Panc1 (cell line): ENCODE data around the gene CHST14. TPM values are rescaled to one million over a fixed set of nuclear protein-coding genes. Genes with fewer than 3 reads are reported as not detected.

Experiments
- ATAC-seq: fragments of 200-7000 bp; cut with Tn5 transposase; 2 replicates; pipeline ENCODE4 v1.9.1; 2020; ENCODE audit warnings: mild to moderate bottlenecking, moderate library complexity
- BruUV-seq: library from RNA; stranded (reverse); fragments of 400-500 nt; replicated peaks from 2 replicates; lab custom pipeline; 2021; lab: Mats Ljungman, UMichigan
- CTCF ChIA-PET: fragments of 300-600 bp; sonication (Branson Sonifier 250); formaldehyde crosslinking; loops from one replicate; lab custom pipeline; 2022; ENCODE audit warnings: antibody characterized with exemption; lab: Charles Lee
- POLR2A ChIA-PET: fragments of 300-600 bp; sonication (Branson Sonifier 250); formaldehyde crosslinking; loops from one replicate; lab custom pipeline; 2022; ENCODE audit warnings: antibody characterized with exemption; lab: Charles Lee
- DNase-seq: peaks from one replicate; pipeline ENCODE4 v3.0.0-alpha.2; 2010; ENCODE audit warnings: low read depth, low spot score
- H3K27ac ChIP-seq: 2 replicates; pipeline ENCODE4 v1.5.1; 2011; ENCODE audit warnings: mild to moderate bottlenecking, low read length, inconsistent platforms
- H3K27me3 ChIP-seq: fragments of 200-500 bp; sonication (Bioruptor generic); 2 replicates; pipeline ENCODE4 v1.6.0; 2014; ENCODE audit warnings: low read length, inconsistent platforms; ENCODE audit not compliant: control insufficient read depth, insufficient read depth
- H3K36me3 ChIP-seq: fragments of 200-500 bp; sonication (Bioruptor generic); 2 replicates; pipeline ENCODE4 v1.5.1; 2014; ENCODE audit warnings: inconsistent platforms, mild to moderate bottlenecking, low read length, moderate library complexity; ENCODE audit not compliant: control insufficient read depth, insufficient read depth
- H3K4me1 ChIP-seq: 2 replicates; pipeline ENCODE4 v1.5.1; 2011; ENCODE audit warnings: inconsistent platforms, mild to moderate bottlenecking, low read length, moderate library complexity; ENCODE audit not compliant: control insufficient read depth, insufficient read depth
- H3K4me3 ChIP-seq, 2 experiments: 2 replicates each; pipeline ENCODE4 v1.5.1; 2011 to 2012; ENCODE audit warnings: low read depth in 2 of 2, low read length in 2 of 2, mild to moderate bottlenecking in 2 of 2, inconsistent platforms in 1 of 2, moderate library complexity in 1 of 2
- H3K9me3 ChIP-seq: fragments of 200-500 bp; sonication (Bioruptor generic); 2 replicates; pipeline ENCODE4 v1.5.1; 2014; ENCODE audit warnings: low read depth, mild to moderate bottlenecking, inconsistent platforms, low read length, moderate library complexity; ENCODE audit not compliant: control insufficient read depth, insufficient read depth
- POLR2AphosphoS5 ChIP-seq: IDR thresholded peaks from 2 replicates; pipeline ENCODE4 v1.6.1; 2012; ENCODE audit warnings: mild to moderate bottlenecking, low read depth, low read length, moderate library complexity
- REST ChIP-seq, 2 experiments: IDR thresholded peaks; 2 replicates each; pipeline ENCODE4 v1.6.1; 2011 to 2012; ENCODE audit warnings: low read depth in 2 of 2, control low read depth in 1 of 2, low read length in 1 of 2, mild to moderate bottlenecking in 1 of 2, moderate library complexity in 1 of 2; ENCODE audit not compliant: insufficient read depth in 1 of 2
- SIN3A ChIP-seq: IDR thresholded peaks from 2 replicates; pipeline ENCODE4 v1.6.1; 2012; ENCODE audit warnings: low read depth, mild to moderate bottlenecking, low read length, moderate library complexity, borderline replicate concordance; ENCODE audit not compliant: insufficient read depth
- TCF7L2 ChIP-seq: IDR thresholded peaks from 2 replicates; pipeline ENCODE4 v1.6.1; 2011; ENCODE audit warnings: mild to moderate bottlenecking, low read depth, low read length, inconsistent platforms
- in situ Hi-C: cut with HindIII; loops from 2 replicates; pipeline ENCODE4 v1.10.0; 2016; ENCODE audit warnings: low sequenced_read_pairs, low pct_unique_long_range_greater_than_20kb
- intact Hi-C: fragments of 100-400 bp; cut with micrococcal nuclease; formaldehyde crosslinking; loops from one replicate; pipeline ENCODE4 v1.10.0; 2022; ENCODE audit not compliant: unreplicated experiment
- total RNA-seq: library from RNA; stranded (reverse); gene quantifications from one replicate; pipeline ENCODE4 v1.2.1, GENCODE V29; 2021; ENCODE audit not compliant: unreplicated experiment
- TF ChIP-seq, protein P1 (sequence below): fragments of 450-650 bp; IDR thresholded peaks from 2 replicates; pipeline ENCODE4 v1.5.1; 2017; ENCODE audit warnings: mild to moderate bottlenecking

The CHST14 gene
- total RNA-seq, 1 experiment from 2014 or later = 42.4 TPM

DNA sequence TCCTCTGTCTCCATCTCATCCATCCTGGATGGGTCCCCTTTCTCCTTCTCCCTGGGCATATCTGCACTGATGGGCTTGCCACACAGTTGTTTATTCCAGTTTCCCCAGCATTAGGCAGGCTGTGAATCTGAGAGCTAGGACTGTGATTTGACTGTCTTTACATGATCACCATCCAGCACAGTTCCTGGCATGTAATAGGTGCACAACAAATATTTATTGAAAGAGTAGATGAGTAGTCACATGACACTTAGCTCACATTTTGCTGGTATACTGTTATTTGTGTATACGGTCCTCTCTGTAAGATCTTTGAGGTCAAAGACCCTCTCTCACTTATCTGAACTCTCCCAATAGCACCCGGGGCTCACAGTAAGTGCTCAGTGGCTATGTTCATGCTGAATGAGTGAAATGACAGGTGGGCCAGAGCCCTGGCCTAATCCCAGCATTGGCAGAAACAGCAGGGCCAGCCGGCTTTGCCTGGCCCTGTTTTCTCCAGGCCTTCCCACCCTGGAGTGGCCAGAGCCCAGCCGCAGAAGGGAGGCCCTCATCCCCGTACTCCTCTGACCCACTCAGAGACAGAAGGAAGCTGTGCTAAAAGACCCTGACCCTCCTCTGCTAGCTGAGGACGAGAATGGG lies 46.2 kb upstream of the CHST14 start:
- no peaks in the 10 kb centered on the region for H3K9me3 ChIP-seq
- intact Hi-C loops = loop anchor here (5.0 kb wide), 2 partner anchors 102 to 147 kb away; partner anchors contain the start of gene INAFM2
- BruUV-seq = no TSS peak
- peaks cover 19% of the 10 kb centered on the region for H3K4me1 ChIP-seq
- ATAC-seq (no peak), DNase-seq (no peak)
- no peaks in the 10 kb centered on the region for H3K36me3 ChIP-seq
- in situ Hi-C loops = no loop called here
- CTCF ChIA-PET = no interaction called here
- TF ChIP-seq REST (IDR thresholded peaks at IDR 0.05; ENCODE audit: insufficient read depth in 1 of 2, low read depth in 2 of 2, low read length in 1 of 2) = no peak
- no peak for TF ChIP-seq SIN3A
- TF ChIP-seq TCF7L2 = no peak
- TF ChIP-seq, protein P1, sequence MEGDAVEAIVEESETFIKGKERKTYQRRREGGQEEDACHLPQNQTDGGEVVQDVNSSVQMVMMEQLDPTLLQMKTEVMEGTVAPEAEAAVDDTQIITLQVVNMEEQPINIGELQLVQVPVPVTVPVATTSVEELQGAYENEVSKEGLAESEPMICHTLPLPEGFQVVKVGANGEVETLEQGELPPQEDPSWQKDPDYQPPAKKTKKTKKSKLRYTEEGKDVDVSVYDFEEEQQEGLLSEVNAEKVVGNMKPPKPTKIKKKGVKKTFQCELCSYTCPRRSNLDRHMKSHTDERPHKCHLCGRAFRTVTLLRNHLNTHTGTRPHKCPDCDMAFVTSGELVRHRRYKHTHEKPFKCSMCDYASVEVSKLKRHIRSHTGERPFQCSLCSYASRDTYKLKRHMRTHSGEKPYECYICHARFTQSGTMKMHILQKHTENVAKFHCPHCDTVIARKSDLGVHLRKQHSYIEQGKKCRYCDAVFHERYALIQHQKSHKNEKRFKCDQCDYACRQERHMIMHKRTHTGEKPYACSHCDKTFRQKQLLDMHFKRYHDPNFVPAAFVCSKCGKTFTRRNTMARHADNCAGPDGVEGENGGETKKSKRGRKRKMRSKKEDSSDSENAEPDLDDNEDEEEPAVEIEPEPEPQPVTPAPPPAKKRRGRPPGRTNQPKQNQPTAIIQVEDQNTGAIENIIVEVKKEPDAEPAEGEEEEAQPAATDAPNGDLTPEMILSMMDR = no peak
- no peak for TF ChIP-seq POLR2AphosphoS5
- no peak overlapping the region for H3K27ac ChIP-seq
- no peaks in the 10 kb centered on the region for H3K27me3 ChIP-seq
- POLR2A ChIA-PET = interaction anchor here (0.6 kb wide), 1 partner anchor 326 kb away, joined by 3 read pairs; no protein-coding TSS in a partner anchor
- no peak overlapping the region for H3K4me3 ChIP-seq

- H3K4me3 ChIP-seq = no peak overlapping the region
- H3K27ac ChIP-seq = no peak overlapping the region
- H3K27me3 ChIP-seq = no peaks in the 10 kb centered on the region
- H3K4me1 ChIP-seq = peaks cover 12% of the 10 kb centered on the region
- ChIA-PET POLR2A (no interaction called here), CTCF (no interaction called here)
- ATAC-seq (no peak), DNase-seq (no peak)
- TF ChIP-seq TCF7L2 = no peak
- TF ChIP-seq REST (IDR thresholded peaks at IDR 0.05; ENCODE audit: insufficient read depth in 1 of 2, low read depth in 2 of 2, low read length in 1 of 2) = no peak
- no peak for TF ChIP-seq SIN3A
- TF ChIP-seq, protein P1 = no peak
- TF ChIP-seq POLR2AphosphoS5 = no peak
- in situ Hi-C loops (no loop called here), intact Hi-C loops (no loop called here)
- H3K9me3 ChIP-seq = no peaks in the 10 kb centered on the region
- no peaks in the 10 kb centered on the region for H3K36me3 ChIP-seq
- no TSS peak for BruUV-seq
Measured at GRCh38 chr15:40425681-40426080, 45.1 kb upstream of the CHST14 start.
